Liver (tissue), 3 donors: ENCODE results near the gene UBE2L5.

Source experiments
- CTCF ChIP-seq: fragments of 150-350 bp; IDR thresholded peaks from 2 replicates; pipeline ENCODE4 v1.5.1; 2017; ENCODE audit warnings: improper control_type of control experiment, low read depth, low read length; ENCODE audit not compliant: missing input control
- FOXA1 ChIP-seq: IDR thresholded peaks from 2 replicates; pipeline ENCODE4 v1.6.1; 2016; ENCODE audit warnings: antibody characterized with exemption
- RAD21 ChIP-seq, 2 donors: IDR thresholded peaks; 2 replicates each; pipeline ENCODE4 v1.6.1; 2016; ENCODE audit warnings: antibody characterized with exemption in 2 of 2, mild to moderate bottlenecking in 2 of 2
- REST ChIP-seq: IDR thresholded peaks from 2 replicates; pipeline ENCODE4 v1.6.1; 2016; ENCODE audit warnings: antibody characterized with exemption, mild to moderate bottlenecking
- RXRA ChIP-seq, 2 donors: IDR thresholded peaks; 2 replicates each; pipeline ENCODE4 v1.6.1; 2017 to 2018; ENCODE audit warnings: antibody characterized with exemption in 2 of 2, mild to moderate bottlenecking in 1 of 2
- SP1 ChIP-seq: IDR thresholded peaks from 2 replicates; pipeline ENCODE4 v1.6.1; 2018; ENCODE audit warnings: antibody characterized with exemption, mild to moderate bottlenecking
- ZBTB33 ChIP-seq: IDR thresholded peaks from 2 replicates; pipeline ENCODE4 v1.6.1; 2016; ENCODE audit warnings: antibody characterized with exemption
- donor health status: healthy.
- donor health status: healthy.

- TF ChIP-seq SP1 (no peak), CTCF (no peak), FOXA1 (no peak), RAD21 (IDR thresholded peaks at IDR 0.05) (no peak), REST (no peak), ZBTB33 (no peak), RXRA (IDR thresholded peaks at IDR 0.05) (no peak)
Measured at GRCh38 chr13:30435911-30436451, 13.7 kb downstream of the UBE2L5 start.
